Upper lobe of right lung (tissue), 1 donor: Measurements from ENCODE around the gene KRAS. TPM values are rescaled to one million over a fixed set of nuclear protein-coding genes. Genes with fewer than 3 reads are reported as not detected.

Experiments used
- ATAC-seq: fragments of 200-7000 bp; cut with Tn5 transposase; one replicate; pipeline ENCODE4 v1.9.1; 2020; ENCODE audit warnings: mild to moderate bottlenecking, moderate library complexity
- DNase-seq: peaks from one replicate; pipeline ENCODE4 v3.0.0-alpha.2; 2020
- H3K27ac ChIP-seq: fragments of 200-600 bp; one replicate; pipeline ENCODE4 v1.8.0; 2022
- H3K27me3 ChIP-seq: fragments of 200-600 bp; one replicate; pipeline ENCODE4 v1.8.0; 2022; ENCODE audit warnings: mild to moderate bottlenecking
- H3K36me3 ChIP-seq: fragments of 200-600 bp; one replicate; pipeline ENCODE4 v1.8.0; 2022
- H3K4me1 ChIP-seq: fragments of 200-600 bp; one replicate; pipeline ENCODE4 v1.8.0; 2022
- H3K4me3 ChIP-seq: fragments of 200-600 bp; one replicate; pipeline ENCODE4 v1.8.0; 2022; ENCODE audit warnings: mild to moderate bottlenecking
- H3K9me3 ChIP-seq: fragments of 200-600 bp; one replicate; pipeline ENCODE4 v1.8.0; 2022
- CTCF ChIP-seq: fragments of 200-600 bp; IDR thresholded peaks from one replicate; pipeline ENCODE4 v1.8.0; 2022; ENCODE audit warnings: antibody characterized with exemption
- intact Hi-C: fragments of 100-400 bp; cut with DNase I; formaldehyde crosslinking; loops from one replicate; pipeline ENCODE4 v1.11.0; 2022
- total RNA-seq: library from RNA; stranded (reverse); fragmentation: NEBNext Ultra II Directional; extraction: Animal tissue kit (Norgen Biotek cat#: 25700); gene quantifications from one replicate; pipeline ENCODE4 v1.2.1, GENCODE V29; 2021
- donor health status: DM: no; HTN: yes; CAD: no; lungs with severe emphysema.

The KRAS gene
- total RNA-seq, 1 donor from 2014 or later: 26.7 TPM

DNA sequence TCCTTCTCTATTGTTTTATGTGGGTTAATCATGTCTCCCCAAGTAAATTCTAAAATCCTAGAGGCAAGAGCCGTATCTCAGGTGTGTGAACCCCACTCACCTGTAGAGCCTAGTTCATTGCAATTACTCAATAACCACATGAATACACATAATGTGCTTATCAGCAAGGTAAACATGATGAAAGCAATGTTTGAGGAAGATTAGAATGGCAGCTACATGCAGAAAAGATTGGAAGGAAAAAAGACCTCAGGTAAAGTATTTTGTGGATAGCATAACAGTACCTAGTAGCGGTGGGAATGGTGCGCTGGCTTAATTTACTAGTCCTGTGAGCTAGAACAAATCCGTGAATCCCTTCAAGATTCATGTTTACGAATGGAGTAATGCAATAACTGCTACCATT lies 5.3 kb upstream of the KRAS start:
- H3K27me3 ChIP-seq: no peaks in the 10 kb centered on the region
- no peaks in the 10 kb centered on the region for H3K4me1 ChIP-seq
- ATAC-seq (no peak), DNase-seq (no peak)
- intact Hi-C loops: no loop called here
- TF ChIP-seq CTCF: no peak
- H3K4me3 ChIP-seq: no peak overlapping the region
- H3K9me3 ChIP-seq: no peaks in the 10 kb centered on the region
- no peak overlapping the region for H3K27ac ChIP-seq
- no peaks in the 10 kb centered on the region for H3K36me3 ChIP-seq

GRCh38 chr12:25254271-25254880 lies 3.6 kb upstream of the KRAS start:
- intact Hi-C loops: no loop called here
- Histone ChIP-seq H3K27me3 (no peaks in the 10 kb centered on the region), H3K4me3 (no peak overlapping the region), H3K9me3 (no peaks in the 10 kb centered on the region), H3K36me3 (no peaks in the 10 kb centered on the region), H3K27ac (no peak overlapping the region), H3K4me1 (no peaks in the 10 kb centered on the region)
- no peak for TF ChIP-seq CTCF
- no peak for ATAC-seq
- no peak for DNase-seq

GRCh38 chr12:25253371-25254068 lies 2.8 kb upstream of the KRAS start:
- TF ChIP-seq CTCF: no peak
- DNase-seq: no peak
- ATAC-seq: no peak
- no peak overlapping the region for H3K27ac ChIP-seq
- intact Hi-C loops: no loop called here
- H3K9me3 ChIP-seq: no peaks in the 10 kb centered on the region
- no peaks in the 10 kb centered on the region for H3K27me3 ChIP-seq
- H3K36me3 ChIP-seq: no peaks in the 10 kb centered on the region
- no peaks in the 10 kb centered on the region for H3K4me1 ChIP-seq
- H3K4me3 ChIP-seq: no peak overlapping the region

GRCh38 chr12:25252946-25253345 lies 2.2 kb upstream of the KRAS start:
- H3K27me3 ChIP-seq: no peaks in the 10 kb centered on the region
- H3K36me3 ChIP-seq: no peaks in the 10 kb centered on the region
- no peak overlapping the region for H3K27ac ChIP-seq
- H3K9me3 ChIP-seq: no peaks in the 10 kb centered on the region
- no peak for TF ChIP-seq CTCF
- DNase-seq (no peak), ATAC-seq (no peak)
- H3K4me3 ChIP-seq: no peak overlapping the region
- intact Hi-C loops: no loop called here
- no peaks in the 10 kb centered on the region for H3K4me1 ChIP-seq

DNA sequence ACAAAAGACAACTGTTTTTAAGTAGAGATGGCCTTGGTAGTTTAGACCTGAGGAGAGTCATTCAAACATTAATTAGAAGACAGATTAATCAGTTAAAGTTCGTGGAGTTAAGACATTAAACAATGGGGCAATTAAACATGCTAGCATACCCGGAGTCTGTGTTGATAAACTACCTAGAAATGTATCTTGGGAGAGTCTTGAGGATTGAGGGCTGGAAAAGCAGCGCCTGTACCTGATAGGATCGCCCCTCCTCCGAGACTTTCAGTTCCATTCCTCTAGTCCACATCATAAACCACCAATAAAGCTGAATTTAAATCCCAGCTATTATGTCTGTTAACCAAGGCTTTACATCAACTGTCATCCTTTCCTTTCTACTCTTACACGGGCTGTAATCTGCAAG lies 1.0 kb upstream of the KRAS start:
- intact Hi-C loops: no loop called here
- H3K27ac ChIP-seq: peak overlapping the region; percentile 85
- ATAC-seq (no peak), DNase-seq (no peak)
- no peaks in the 10 kb centered on the region for H3K36me3 ChIP-seq
- H3K27me3 ChIP-seq: no peaks in the 10 kb centered on the region
- no peaks in the 10 kb centered on the region for H3K4me1 ChIP-seq
- no peak for TF ChIP-seq CTCF
- H3K9me3 ChIP-seq: no peaks in the 10 kb centered on the region
- peak overlapping the region; percentile 85 for H3K4me3 ChIP-seq
